NCI-H446 (cell line): ENCODE results near the gene CD180.

Source experiments
- DNase-seq, 2 experiments: peaks; one replicate each; lab custom pipeline; 2025; lab: John Stamatoyannopoulos, UW

Gene CD180

GRCh38 chr5:67211926-67212325, 15.3 kb upstream of the CD180 start:
- no peak for DNase-seq

DNA sequence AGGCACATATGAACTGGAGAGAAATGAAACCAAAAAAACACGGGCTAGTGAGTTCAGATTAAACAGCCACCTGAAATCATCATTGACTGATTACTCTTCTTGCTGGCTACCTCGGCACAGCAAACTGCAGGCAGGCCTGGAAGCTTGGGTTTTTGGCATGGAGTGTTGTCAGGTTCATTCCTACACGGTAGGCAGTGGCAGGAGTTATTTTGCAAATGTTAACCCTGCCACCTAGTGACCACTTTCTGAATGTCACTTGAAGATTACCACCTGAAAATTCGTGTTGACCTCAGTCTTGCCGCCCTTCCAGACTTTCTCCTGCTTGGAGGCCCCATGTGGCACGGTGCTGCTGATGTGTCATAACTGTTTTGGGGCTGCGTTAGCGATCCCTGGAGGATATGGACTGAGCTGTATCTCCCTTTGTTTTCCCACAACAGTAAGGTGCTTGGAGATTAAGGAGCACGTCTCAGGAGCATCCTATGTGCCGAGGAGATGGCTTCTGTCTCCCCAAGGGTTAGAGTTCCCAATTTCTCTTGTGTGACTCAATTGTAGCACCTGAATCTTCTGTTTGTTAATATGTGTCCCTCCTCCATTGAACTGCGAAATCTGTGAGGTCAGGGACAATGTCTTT, 12.7 kb upstream of the CD180 start:
- DNase-seq: peak; percentile 14 to 79

- no peak for DNase-seq
These were observed 11.8 kb upstream of the CD180 start for GRCh38 chr5:67208403-67208802.

DNA sequence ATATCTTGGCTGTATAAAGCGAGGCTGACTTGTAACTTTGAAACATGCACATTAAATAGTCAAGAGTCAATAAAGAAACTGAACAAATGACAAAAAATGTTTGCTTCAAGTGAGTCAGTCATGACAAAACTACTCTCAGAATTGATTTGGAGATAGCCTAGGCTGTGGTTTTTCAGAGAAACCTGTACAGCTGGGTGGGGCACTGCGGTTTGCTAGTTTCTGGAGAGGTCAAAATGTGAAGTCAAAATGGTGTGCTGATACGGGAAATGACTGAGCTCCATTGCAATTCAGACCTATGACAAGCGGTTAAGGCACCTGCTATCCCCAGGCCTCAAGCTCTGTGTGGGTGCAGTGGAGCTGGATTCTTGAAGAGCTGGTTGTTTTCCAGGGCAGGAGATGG, 10.3 kb upstream of the CD180 start:
- DNase-seq: no peak

DNA sequence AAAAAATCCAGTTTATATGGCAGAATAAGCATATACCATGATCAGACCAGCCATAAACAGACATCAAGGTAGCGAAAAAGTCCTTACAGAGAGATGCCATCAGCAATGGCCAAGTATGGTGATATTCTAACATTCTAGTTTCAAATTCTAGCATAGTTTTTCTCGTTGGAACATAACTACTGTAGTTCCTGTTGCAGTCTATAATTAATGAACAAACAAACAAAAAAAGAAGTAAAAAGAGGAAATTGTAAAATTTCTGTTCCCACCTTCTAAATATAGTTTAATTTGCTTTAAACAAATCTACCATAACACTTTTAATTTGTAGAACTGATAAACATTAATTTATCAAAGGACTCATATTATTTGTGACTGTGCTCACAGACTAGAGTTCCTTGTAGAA, 9.9 kb upstream of the CD180 start:
- no peak for DNase-seq

DNA sequence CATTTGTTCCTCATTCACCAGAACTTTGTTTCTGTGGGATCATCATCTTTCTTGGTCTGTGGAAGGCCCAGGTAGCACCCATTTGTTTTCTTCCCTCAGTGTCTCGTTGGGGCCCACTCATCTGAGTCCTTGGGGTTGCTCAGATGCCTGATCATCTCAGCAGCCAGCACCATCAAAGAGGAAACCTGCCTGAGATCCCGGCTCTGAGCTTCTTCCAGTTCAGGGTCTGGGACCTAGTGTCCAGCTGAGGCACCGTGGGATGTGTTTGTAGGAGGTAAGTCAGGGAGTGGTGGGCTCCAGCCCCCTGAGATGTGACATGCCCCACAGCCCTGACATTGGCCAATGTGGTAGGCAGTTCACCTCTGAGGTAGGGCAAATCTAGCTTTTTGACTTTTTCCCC, 9.4 kb upstream of the CD180 start:
- DNase-seq: no peak

DNA sequence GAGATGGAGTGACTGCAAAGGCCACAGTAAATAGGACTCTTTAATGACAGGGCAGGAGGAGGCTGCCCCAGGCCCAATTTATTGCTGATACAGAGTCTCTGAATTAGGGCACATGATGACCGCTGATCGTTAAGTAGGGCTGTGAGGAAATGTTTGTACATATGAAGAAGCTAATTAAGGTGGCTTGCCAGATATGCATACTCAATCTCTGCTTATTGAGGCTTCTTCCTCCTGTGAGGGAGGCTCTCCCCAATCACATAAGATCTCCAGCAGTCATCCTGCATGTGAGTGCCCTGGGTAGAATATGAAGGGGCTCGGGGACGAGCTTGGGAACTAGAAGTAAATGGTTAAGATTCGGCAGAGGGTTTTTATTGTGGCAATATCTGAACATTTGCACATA, 8.2 kb upstream of the CD180 start:
- no peak for DNase-seq

- DNase-seq: peak in 1 of 2 experiments; percentile 17
These were observed 7.1 kb upstream of the CD180 start for GRCh38 chr5:67203701-67204074.

DNA sequence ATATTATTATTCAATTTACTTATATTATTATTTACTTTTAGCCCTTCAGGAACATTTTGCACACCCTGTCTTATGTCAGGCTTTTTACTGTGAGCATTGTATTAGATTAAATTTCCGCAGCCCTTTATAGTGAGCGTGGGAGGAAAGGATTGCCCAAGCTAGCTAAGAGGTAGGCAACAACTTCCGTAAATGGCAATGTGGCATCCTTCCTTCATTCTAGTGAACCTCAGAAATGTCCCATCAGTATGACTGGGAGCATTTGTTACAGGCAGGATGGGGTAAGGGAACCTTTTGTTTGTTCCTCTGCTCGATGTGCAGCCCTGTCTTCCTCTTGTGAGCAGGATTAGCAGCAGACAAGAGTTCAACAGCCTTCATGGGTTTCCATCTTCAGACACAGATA, 6.2 kb upstream of the CD180 start:
- no peak for DNase-seq

DNA sequence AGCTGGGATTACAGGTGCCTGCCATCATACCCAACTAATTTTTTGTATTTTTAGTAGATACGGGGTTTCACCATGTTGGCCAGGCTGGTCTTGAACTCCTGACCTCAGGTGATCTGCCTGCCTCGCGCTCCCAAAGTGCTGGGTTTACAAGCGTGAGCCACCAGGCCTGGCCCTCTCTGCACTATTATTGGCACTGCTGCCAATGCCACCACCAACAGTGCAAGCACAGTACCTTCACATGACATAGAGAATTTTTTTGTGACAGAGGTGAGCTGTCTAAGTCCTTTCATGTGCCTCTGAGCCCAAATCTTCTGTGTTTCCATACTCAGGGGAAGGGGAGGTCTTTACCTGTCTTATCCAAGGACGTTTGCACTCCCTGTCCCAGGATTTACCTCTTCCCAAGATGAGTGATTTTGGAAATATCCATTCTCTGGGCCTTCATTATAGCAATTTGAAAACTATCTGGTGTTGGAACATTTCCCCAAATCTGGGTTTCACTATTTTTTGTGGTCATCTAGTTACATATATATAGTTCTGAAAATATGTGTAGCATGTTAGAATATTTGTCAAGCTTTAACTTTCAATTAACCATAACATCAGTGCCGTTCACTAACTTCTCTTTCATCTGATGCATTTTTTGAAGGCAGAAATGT, 5.4 kb upstream of the CD180 start:
- DNase-seq: no peak

- no peak for DNase-seq
These were observed 4.4 kb upstream of the CD180 start for GRCh38 chr5:67200809-67201562.

DNA sequence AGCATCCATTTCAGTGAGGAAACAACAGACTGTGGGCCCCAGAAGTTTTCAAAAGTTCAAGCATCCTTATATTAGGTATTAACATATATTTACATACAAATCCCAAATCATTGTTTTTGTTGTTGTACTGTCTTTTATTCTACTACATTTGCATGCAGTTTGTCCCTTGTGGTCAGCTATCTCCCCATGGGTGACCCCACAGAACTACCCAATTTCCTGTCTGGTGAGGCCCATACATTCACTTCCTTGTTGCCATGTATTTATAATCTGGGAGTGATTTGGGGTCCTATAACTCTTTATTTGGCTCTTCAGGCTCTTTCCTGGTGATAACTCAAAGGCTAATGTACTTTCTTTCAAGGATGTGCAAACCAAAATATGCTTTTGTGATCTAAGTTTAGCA, 3.3 kb upstream of the CD180 start:
- DNase-seq: no peak

GRCh38 chr5:67198917-67199316, 2.3 kb upstream of the CD180 start:
- DNase-seq: no peak

GRCh38 chr5:67197536-67197935, 937 bp upstream of the CD180 start:
- no peak for DNase-seq

DNA sequence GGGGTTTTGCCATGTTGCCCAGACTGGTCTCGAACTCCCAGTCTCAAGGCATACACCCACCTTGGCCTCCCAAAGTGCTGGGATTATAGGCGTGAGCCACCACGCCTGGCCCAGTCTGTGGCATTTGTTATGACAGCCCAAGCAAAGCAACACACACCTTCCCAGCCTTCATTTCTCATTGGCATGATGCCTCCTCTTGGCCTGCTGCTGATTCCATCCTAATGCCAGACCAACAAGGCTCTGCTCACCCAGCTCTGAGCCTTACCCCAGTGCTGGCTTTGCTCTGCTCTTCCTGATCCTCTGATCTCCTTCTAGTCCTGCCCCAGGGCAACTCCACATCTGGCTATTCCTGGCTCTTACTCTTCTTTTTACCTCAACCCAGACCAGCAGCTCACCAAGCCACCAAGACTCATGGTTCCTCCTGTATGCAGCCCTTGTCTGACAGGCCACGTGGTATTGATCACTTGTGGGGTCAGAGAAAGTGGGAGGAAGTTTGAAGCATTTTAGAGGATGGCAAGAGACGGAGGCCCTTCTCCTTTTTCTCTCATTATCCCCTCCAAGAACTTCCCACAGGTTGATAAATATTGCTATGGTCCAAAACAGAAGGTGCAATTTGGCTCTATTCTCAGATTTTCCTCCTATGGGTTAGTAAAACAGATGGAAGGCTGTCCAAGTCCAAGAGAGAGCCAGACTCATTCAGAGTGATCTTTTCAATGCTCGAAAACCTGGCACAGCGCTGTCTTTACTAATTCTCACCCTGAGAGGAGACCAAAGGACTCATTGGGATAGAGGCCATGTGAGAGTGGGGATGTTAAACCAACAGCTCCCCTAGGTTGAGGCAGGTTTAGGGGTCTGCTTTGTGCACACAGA, 958 bp downstream of the CD180 start:
- peak; percentile 46 to 79 for DNase-seq

- DNase-seq: no peak
These were observed 2.4 kb downstream of the CD180 start for GRCh38 chr5:67194166-67194565.

DNA sequence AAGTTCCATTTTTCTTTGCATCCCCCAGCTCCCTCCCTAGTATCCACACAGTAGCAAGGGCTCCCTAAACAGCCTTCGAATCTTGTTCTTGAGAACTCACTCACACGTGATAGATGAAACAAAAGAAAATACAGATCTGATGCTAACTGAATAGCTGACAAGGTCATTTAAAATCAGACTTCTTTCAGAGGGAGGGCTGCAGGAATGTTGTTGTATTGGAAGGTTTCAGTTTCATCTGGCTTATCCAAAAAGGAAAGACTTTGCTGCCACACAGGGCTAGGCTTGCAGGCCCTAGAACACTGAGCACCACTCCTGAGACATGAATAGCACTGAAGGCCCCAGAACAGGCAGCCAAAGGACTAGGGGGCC, 3.2 kb downstream of the CD180 start:
- DNase-seq: no peak

DNA sequence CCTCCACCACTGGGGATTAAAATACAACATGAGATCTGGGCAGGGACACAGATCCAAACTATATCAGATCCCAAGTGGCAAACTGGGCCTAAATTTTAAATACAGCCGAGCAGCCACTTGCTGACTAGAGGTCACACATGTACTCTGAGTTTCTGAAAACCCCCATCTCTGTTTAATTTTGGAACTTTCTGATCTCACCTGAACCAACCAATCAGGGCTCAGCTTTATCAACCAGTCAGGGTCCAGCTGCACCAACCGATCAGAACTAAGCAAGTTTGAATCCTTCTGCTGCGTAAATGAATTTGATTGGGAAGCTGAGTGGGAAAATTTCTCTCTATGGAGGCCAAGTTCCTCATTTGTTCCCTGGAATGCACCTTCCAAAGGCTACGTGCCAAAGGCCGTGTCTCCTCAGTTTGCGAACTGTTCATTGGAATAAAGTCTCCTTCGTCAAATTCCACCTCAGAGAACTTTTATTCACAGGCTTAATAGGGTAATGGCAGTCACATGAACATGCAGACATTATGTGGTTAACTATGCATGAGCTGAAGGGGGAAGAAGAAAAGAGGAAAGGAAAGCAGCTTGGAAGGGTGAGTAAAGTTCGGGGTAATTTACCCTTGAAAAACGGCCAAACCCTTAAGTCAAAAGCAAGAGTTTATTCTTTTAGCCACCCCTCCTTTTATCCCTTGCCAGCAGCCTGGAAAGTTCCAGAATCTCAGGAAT, 3.7 kb downstream of the CD180 start:
- no peak for DNase-seq

GRCh38 chr5:67190861-67191260, 5.7 kb downstream of the CD180 start:
- no peak for DNase-seq

- DNase-seq: no peak
These were observed 6.2 kb downstream of the CD180 start for GRCh38 chr5:67190410-67190809.

DNA sequence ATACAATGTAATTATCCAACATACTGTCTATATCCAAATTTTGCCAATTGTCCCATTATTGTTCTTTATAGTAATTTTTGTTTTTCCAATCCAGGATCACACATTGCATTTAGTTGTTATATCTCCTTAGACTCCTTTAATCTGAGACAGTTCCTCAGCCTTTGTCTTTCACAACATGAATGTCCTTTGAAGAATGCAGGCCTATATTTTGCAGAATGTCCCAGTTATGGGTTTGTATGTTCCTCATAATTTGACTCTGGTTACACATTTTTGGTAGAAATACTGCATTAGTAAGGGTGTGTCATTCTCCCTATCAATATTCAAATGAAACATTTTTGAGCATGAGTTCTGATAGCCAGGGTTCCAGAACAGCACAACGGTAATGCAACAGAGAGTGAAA, 6.7 kb downstream of the CD180 start:
- no peak for DNase-seq

GRCh38 chr5:67189079-67189354, 7.6 kb downstream of the CD180 start:
- DNase-seq: no peak
